GM19372 (cell line): ENCODE data around the gene ENGASE.

ENCODE experiments used
- ATAC-seq: cut with Tn5 transposase; IDR thresholded peaks from one replicate; pipeline ENCODE4 v1.9.1; 2021; ENCODE audit warnings: mild to moderate bottlenecking, low read depth, moderate library complexity; ENCODE audit not compliant: unreplicated experiment

The ENGASE gene

DNA sequence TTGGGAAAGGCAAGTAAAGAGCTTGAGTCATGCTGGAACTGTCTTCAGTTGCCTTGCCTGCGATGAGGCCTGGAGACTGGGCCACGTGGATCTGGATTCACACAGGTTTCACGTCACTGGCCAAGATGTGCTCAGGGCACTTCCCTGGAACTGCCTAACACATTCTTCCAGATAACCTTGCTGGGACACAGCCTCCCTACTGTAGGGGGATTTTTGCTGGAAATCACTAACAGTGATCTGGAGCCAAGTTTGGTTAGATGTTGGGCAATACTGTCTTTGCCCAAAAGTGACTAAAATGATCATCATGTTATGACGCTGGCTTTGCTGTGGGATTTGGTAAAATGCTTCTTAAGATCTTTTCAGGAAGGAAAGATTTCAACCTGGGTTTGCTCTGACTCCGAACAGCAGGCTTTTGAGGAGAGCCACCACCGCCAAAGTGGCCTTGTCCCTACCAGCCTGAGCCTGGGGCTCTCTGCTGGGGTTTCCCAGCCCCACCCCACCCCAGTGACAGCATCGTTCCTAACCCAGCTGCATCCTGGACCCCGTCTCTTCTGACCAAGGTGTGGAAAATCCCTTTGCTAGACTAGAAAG is 36.0 kb upstream of the ENGASE start:
- ATAC-seq = no peak

DNA sequence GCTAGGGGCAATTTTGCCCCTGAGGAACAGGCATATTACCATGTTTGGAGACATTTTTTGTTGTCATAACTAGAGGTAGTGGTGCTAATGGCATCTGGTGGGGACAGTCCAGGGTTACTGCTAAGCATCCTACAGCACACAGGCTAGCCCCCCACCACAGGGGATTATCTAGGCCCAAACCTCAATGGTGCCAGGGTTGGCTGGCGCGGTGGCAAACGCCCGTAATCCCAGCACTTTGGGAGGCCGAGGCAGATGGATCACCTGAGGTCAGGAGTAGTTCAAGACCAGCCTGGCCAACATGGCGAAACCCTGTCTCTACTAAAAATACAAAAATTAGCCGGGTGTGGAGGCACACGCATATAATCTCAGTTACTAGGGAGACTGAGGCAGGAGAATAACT is 35.5 kb upstream of the ENGASE start:
- no peak for ATAC-seq

DNA sequence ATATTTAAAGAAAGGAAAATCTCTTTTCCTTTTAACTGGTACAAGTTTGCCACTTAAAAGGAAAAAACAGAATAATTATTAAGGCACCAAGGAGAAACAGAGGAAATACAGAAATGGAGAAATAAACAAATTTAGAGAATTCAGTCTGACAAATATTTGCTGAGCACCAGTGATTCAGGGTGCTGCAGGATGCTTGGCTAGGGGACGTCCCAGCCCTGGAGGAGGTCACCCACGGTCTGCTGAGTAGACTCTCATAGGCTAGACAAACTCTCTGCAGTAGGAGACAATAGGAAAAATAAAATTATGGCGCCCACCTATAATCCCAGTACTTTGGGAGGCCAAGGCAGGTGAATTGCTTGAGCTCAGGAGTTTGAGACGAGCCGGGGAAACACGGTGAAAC is 34.7 kb upstream of the ENGASE start:
- ATAC-seq = no peak

DNA sequence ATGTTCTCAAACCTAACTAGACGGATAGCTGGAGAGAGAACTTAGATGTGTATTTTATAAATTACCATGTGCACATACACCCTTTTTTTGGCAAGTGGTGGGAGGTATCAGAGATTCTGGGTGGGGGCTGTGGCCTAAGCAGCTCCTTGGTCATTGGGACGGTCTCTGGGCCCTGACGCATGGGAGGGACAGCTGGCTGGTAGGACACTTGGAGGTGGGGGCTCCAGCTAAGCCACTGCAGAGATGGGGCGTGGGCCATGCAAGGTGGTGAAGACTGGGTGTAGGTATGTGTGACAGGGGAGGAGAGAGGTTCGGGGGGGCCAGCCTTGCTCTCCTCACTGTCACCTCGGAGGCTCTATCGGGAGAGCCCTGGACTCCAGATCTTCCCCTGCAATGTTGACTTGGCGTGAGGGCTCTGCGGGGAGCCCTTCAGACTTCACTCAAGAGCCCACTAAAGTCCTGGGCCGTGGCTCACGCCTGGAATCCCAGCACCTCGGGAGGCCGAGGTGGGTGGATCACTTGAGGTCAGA is 33.5 kb upstream of the ENGASE start:
- no peak for ATAC-seq

DNA sequence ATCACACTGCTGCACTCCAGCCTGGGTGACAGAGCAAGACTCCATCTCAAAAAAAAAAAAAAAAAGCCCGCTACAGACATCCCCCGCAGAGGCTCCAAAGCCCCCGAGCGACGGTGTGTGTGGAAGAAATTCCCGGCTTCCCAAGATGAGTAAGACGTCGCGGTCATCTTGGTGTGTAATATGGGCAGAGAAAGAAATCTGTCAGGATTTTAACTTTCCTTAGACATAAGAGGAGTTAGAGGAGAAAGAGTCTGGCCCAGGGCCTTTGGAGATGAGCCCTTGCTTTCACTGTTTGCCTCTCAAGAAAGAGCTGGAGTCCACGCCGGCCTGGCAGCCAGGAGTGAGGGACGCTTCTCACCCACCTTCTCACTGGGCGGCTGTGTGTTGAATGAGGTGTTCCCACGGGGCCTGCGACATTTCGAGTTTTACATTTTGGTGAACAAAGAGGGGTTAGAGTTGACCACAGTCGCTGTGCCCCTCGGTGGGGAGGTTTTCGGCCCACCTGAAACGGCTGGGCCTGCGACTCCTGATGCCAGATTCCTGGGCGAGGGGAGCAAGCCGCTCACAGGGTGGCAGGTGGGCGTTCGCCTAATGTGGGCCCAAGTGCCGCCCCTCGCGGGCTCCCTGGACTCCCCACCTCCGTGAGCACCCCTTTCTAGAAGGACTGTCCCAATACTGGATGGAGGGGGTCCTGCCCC is 32.8 kb upstream of the ENGASE start:
- ATAC-seq = no peak

DNA sequence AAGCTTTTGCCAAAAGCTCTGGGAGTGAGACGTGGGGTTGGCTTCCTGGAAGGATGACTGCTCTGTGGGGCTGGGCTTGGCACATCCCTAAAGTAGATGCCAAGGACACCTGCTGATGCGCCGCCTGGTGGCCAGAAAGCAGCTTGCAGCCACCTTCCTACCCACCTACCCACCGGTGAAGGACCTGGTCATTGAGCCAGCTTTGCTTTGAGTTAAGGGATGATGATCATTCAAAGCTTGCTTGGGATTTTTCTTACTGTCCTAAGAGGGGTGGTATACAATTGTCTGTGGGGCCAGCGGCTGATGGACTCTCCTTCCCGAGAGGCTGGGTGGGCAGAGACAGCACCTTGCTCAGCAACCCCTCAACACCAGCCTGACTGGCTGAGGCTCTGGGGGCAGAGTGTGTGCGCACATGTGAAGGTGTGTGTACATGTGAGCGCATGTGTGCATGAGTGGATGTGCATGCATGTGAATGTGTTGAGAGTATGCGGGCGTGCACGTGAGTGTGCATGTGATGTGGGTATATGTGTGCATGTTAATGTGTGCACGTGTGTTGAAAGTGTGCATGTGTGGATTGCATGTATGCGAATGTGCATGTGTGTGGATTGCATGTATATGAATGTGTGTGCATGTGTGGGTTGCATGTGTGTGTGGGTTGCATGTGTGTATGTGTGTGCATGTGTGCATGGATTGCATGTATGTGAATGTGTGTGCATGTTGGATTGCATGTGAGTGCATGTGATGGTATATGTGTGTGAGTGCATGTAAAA is 32.0 kb upstream of the ENGASE start:
- ATAC-seq = no peak

DNA sequence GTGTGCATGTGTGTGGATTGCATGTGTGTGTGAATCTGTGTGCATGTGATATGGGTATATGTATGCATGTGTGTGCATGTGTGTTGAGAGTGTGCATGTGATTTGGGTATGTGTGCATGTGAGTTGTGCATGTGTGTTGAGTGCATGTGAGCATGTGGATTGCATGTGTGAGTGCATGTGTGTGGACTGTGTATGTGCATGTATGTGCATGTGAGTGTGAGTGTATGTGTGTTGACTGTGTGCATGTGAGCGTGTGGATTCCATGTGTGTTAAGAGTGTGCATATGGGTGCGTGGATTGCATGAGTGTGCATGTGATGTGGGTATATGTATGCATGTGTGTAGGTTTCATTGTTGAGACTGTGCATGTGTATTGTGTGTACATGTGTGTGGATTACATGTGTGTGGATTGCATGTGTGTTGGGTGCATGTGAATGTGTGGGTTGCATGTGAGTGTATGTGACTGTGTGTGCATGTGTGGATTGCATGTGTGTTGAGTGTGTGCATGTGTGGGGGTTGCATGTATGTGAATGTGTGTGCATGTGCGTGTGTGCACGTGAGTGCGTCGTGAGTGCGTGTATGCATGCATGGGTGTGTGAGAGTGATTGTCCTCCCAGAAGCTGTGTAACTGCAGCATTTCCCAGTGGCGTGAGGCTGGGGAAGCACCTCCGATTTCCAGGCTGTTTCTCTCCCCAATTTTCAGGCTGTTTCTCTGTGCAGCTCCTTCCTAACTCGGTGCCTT is 31.3 kb upstream of the ENGASE start:
- no peak for ATAC-seq

DNA sequence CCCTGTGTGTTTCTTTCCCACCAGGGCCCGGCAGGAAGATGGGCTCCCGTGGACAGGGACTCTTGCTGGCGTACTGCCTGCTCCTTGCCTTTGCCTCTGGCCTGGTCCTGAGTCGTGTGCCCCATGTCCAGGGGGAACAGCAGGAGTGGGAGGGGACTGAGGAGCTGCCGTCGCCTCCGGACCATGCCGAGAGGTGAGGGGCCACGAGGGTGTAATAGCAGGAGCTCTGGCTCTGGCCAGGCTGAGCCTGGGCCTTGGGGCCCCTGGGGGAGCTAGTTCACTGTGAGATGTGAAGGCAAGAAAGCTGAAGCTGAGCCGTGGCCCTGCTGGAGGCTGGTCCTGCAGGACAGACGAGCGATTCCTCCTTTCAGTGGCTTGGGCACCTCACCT is 30.7 kb upstream of the ENGASE start:
- ATAC-seq = no peak

DNA sequence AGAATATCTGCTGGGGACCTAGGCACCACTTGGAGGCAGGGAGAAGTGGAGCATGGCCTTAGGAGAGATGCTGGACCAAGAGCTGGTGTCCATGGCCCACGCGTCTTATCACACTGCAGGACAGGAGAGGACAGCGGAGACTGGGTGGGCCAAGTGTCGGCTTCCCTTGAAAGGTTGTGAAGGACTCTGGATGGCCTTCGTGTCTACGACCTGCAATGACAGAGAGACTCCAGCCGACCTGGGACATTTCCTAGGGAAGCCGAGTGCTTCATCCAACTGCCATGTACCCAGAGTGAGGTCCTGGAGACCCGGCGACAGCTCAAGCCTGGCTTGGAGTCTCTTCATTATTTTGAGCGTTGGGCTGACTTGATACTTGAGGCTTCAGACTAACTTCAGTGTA is 30.2 kb upstream of the ENGASE start:
- no peak for ATAC-seq

DNA sequence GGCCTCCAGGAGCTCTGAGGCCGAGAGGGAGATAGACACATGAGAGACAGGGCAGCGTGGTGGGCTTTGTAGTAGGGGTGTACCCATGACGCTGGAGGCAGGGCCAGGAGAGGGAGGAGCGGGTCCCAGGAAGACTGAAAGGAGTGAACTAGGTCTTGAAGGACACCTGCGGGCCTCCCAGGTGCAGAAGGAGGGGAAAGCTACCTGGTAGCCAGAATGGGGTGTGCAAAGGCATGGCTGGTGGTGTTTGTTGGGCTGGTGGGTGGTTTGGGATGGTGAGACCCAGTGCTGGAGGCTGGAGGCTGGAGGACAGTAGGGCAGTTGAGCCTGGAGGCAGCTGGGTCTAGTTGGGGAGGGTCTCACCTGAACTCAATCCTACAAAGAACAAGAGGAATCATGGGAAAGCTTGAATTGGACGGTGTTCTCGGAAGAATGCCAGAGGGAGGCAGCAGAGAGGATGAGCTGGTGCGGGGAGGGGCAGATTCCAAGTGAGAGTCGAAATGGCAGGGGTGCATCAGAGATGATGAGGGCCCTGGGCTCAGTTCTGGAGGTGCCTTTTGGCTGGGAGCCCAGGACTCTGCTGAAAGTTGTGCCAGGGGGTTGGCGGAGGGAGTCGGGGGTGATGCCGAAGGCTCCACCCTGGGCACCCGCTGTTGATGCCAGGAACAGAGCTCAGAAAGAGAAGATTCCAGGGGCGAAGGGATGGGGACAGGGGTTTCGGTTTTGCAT is 29.5 kb upstream of the ENGASE start:
- no peak for ATAC-seq

DNA sequence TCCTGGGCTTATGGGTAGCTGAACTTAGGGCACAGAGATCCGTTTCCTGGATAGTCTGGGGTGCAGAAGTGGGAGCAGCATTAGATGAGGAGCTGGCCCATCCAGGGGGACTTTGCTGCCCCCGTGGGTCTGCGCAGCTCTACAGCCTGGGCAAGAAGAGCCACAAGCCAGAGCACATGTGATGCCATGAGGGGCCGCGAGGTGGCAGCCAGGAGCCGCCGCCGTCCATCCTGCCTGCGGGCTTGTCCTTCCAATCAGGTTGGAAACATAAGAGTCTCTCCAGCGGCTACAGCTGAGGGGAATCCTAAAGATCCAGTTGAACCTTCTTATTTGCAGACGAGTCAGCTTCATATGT is 28.8 kb upstream of the ENGASE start:
- ATAC-seq = no peak

DNA sequence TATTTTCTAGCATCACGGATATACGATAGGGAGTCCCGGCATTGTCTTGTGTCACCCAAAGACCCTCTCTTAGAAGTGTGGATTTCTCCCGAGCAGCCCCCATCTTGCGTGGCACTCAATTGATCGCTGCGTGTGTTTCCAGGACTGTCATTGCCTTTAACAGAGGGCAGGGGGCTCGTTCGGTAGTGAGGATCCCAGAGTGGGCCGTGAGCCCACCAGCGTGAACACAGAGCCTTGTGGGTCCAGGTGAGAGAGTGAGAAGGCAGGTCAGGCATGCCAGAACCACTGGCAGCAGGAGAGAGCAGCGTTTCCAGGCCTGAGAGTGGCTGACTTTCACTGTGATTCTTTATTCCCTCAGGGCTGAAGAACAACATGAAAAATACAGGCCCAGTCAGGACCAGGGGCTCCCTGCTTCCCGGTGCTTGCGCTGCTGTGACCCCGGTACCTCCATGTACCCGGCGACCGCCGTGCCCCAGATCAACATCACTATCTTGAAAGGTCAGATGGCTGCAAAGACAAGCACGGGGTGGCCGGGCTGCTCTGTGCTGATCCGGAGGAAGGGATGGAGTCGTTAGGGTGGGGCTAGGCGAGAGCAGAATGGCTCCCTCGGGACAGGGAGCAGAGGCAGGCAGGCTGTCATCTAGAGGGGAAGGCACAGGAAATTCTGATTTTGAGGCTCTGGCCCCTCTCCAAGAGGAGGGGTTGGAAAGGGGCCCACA is 28.3 kb upstream of the ENGASE start:
- ATAC-seq = no peak

DNA sequence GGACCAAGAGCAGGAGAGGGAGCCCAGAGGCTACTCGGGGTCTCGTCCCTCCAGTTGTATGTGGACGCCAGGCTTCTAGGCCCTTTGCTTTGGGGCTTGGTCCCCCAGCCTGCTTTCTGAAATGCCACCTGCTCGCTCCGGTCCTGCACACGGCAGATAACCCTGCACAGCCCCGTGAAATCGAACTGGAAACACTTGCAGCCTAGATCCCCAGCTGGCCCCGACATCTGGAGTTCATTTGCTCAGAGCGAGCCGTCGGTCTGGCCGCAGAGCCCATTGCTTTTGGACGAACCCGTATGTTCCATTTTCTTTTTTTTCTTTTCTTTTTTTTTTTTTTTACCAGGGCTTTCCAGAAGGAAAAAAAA is 27.7 kb upstream of the ENGASE start:
- no peak for ATAC-seq

DNA sequence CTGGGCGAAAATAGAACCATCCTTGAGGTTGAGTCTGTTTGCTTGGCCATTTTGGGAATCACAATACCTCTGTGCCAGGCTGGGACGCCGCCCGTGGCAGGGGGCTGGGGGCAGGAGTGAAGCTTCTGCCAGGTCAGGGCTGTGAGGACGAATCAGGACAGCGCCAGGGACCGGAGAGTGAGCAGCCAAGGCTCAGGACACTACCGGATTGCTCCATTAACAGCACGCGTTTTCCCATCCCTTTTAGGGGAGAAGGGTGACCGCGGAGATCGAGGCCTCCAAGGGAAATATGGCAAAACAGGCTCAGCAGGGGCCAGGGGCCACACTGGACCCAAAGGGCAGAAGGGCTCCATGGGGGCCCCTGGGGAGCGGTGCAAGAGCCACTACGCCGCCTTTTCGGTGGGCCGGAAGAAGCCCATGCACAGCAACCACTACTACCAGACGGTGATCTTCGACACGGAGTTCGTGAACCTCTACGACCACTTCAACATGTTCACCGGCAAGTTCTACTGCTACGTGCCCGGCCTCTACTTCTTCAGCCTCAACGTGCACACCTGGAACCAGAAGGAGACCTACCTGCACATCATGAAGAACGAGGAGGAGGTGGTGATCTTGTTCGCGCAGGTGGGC is 27.2 kb upstream of the ENGASE start:
- no peak for ATAC-seq

DNA sequence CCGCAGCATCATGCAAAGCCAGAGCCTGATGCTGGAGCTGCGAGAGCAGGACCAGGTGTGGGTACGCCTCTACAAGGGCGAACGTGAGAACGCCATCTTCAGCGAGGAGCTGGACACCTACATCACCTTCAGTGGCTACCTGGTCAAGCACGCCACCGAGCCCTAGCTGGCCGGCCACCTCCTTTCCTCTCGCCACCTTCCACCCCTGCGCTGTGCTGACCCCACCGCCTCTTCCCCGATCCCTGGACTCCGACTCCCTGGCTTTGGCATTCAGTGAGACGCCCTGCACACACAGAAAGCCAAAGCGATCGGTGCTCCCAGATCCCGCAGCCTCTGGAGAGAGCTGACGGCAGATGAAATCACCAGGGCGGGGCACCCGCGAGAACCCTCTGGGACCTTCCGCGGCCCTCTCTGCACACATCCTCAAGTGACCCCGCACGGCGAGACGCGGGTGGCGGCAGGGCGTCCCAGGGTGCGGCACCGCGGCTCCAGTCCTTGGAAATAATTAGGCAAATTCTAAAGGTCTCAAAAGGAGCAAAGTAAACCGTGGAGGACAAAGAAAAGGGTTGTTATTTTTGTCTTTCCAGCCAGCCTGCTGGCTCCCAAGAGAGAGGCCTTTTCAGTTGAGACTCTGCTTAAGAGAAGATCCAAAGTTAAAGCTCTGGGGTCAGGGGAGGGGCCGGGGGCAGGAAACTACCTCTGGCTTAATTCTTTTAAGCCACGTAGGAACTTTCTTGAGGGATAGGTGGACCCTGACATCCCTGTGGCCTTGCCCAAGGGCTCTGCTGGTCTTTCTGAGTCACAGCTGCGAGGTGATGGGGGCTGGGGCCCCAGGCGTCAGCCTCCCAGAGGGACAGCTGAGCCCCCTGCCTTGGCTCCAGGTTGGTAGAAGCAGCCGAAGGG is 26.4 kb upstream of the ENGASE start:
- no peak for ATAC-seq

DNA sequence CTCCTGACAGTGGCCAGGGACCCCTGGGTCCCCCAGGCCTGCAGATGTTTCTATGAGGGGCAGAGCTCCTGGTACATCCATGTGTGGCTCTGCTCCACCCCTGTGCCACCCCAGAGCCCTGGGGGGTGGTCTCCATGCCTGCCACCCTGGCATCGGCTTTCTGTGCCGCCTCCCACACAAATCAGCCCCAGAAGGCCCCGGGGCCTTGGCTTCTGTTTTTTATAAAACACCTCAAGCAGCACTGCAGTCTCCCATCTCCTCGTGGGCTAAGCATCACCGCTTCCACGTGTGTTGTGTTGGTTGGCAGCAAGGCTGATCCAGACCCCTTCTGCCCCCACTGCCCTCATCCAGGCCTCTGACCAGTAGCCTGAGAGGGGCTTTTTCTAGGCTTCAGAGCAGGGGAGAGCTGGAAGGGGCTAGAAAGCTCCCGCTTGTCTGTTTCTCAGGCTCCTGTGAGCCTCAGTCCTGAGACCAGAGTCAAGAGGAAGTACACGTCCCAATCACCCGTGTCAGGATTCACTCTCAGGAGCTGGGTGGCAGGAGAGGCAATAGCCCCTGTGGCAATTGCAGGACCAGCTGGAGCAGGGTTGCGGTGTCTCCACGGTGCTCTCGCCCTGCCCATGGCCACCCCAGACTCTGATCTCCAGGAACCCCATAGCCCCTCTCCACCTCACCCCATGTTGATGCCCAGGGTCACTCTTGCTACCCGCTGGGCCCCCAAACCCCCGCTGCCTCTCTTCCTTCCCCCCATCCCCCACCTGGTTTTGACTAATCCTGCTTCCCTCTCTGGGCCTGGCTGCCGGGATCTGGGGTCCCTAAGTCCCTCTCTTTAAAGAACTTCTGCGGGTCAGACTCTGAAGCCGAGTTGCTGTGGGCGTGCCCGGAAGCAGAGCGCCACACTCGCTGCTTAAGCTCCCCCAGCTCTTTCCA is 25.5 kb upstream of the ENGASE start:
- ATAC-seq = no peak

DNA sequence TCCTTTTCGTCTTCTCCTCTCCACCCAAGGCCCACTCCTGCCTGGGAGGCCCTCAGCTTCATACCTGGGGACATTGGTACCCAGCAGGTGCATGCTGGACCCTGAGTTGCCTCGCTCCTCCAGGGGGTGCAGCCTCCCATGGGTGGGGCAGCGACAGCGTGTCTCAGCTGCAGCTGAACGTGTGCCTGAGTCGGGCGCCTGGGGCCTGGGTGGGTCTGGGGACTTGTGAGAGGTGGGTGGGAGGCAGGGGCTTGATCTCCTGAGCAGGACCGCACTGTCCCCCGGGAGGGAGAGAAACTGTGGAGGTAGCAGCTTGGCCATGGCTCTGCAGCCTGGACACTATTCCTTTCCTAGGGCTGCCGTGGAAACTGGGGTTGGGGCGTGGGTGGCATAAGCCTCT is 24.8 kb upstream of the ENGASE start:
- no peak for ATAC-seq
